Measurements from ENCODE around the gene TIGD6.
"Not testable (repeated sequence)": the region's sequence is repeated elsewhere in the genome, so short reads cannot be mapped to it uniquely, and the experiment has no call there.

The TIGD6 gene

DNA sequence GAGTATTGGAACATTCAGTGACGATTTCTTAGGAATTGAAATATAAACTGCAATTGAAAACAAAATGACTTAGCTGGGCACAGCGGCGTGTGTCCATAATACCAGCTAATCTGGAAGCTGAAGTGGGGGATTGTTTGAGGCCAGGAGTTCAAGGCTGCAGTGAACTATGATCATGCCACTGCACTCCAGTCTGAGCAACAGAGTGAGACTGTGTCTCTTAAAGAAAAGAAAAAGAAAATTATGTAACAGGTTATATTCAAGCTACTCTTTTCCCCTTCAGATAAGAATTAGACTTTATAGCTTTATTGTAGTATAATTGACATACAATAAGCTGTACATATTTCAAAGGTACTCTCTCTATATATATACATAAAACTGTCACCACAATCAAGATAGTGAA lies 33.5 kb downstream of the TIGD6 start:
- DNase-seq: no peak

DNA sequence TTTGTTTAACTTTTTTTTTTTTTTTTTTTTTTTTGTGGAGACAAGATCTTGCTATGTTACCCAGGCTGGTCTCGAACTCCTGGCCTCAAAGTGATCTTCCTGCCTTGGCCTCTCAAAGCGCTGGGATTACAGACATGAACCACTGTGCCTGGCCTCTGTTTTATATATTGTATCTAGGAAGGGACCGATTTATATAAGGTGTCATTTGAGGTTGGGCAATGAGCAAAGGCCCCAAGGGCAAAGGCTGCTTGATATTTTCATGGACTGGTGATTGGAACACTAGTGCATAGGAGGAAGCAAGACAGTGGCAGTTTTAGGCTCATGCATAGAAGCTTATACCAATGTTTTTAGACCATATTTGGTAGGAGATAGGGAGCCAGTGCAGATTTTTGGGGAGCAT lies 36.7 kb downstream of the TIGD6 start:
- DNase-seq: no peak

DNA sequence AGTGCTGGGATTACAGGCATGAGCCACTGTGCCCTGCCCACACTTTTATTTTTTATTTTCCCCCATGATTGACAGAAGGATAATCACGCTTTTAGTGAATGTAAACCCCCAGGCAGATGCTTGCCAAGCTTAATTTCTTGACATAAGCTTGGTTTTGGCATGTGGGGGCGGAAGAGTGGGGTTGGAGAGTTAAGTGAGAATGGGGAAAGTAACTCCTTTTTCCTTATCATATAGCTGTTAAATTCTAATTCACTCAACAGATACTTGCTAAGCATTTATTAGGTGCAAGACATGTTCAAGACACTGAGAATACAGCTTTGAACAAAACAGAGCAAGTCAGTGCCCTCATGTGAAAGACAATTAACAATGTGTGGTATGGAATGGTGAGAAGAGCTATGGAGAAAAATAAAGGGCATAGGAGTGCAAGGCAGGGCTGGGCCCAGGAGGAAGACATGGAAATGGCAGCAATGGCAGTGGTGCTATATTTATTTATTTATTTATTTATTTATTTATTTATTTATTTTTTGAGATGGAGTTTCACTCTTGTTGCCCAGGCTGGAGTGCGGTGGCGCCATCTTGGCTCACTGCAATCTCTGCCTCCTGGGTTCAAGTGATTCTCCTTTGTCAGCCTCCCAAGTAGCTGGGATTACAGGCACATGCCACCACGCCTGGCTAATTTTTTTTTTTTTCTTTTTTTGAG lies 37.7 kb downstream of the TIGD6 start:
- DNase-seq: no peak

DNA sequence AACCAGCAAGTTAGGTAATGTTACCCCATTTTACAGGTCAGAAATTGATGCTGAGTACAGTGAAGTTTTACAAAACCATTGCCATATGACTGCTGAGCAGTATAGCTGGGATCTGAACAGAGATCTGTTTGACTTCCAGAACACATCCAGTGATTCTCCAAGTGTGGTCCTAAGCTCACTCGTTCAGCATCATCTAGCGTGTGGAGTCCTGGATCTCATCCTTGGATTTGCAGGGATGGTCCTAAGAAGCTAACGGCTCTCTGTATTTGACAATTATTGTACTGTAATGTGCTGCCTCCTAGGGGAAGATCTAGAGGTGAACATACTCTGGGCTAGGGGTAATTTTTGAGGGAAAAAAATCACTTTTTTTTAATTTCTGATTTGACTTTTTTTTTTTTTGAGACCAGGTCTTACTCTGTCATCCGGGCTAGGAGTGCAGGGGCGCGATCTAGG lies 38.5 kb downstream of the TIGD6 start:
- DNase-seq: no peak

DNA sequence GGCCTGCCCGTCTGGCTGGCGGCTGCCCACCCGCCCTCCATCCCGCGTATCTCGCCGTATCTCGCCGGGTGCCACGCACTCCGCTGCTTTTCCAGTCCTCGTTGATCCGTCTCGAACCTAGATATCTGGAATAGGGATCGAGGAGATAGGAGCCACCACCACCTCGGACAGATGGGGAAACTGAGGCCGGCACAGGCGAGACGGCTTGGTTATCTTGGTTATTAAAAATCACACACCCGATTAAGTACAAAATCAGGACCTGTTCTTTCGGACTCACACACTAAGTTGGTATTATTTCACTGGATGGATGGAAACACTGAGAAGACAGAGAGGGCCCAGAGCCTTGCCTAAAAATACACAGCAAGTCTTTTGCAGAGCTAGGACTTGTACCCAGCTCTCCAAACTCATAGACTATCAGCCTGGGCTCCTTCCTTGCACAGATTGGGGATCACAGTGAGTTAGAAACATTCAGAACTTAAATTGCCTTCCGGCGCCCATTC lies 39.2 kb downstream of the TIGD6 start:
- DNase-seq: no peak

DNA sequence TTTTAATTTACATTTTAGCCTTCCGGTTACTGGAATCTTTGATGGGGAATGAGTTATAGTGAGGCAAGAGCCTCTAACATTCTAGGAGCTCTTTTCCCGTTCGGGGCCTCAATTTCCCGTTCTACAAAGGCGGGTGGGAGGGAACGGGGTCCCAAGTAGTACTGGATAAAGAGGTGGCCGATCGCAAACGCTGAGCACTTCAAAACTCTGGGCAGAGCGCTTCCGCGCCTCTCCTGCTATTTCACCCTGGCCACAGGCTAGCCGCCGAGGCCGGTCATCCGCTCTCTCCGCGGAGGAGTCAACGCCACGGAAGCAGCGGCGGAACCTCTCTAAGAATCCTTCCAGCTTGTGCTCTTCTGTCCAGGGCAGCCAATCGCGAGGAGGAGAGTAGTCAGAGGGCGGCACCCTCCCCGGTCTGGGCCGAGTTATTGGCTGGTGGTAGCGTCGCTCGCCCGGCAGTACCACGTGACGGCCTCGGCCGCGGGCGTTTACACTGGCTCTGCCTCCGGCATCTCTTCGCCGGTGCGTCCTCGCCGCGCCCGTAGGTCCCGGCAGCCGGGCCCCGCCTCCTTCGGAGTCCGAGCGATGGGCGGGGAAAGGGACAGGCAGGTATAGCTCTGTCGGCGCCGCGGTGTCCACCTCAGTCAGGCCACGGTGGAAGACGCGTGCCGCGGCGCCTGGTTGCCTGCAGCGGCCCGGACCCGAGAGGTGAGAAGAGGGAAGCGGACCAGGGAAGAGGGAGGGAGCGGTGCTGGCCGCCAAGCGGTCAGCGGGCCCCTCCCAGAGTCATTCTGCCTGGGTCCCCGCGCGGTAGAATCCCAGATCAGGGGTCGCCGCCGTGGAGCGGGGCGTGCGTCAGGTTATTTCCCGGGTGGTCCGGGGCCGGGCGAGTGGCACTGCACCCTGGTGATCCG lies 39.9 kb downstream of the TIGD6 start, which contains the start of gene SLC26A2:
Gene SLC26A2 (plus strand): TSS at position 487 of the 914 bp plus-strand sequence. CDS start 16,895 bp downstream, outside the sequence.
- DNase-seq: peak; percentile 88

DNA sequence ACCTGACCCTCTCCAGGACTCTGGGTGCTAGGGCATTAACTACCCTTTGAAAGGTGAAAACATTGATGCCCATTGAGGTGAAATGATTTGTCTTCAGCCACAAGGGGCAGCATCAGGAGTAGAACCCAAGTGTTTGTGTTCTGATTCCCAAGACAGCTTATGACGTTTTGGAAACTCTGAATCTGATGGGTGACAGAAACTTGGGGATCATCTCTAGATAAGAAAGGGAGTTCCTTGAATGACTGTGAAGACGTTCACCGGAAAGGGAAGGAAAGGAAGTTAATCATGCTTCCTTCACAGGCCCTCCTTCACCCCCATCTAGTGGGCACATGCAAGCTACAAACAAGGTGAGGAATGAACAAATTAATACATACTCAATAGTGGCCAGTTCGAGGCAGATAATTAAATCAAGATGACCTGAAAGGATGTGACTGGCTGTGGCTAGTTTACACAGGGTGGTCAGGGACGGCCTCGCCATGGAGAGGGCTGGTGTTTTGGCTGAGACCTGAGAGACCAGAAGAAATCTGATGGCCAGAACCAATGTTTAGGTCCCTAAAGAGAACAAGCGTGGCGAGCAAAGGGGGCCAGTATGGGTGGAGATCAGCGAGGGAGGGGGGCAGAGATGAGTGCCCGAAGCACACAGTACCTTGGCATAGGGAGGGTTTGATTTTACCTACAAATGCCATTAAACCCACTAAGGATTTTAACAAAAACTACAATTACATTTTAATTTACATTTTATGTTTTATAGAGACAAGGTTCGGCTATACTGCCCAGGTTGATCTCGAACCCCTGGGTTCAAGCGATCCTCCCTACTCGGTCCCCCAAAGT lies 40.8 kb downstream of the TIGD6 start:
- peak; percentile 43 for DNase-seq

DNA sequence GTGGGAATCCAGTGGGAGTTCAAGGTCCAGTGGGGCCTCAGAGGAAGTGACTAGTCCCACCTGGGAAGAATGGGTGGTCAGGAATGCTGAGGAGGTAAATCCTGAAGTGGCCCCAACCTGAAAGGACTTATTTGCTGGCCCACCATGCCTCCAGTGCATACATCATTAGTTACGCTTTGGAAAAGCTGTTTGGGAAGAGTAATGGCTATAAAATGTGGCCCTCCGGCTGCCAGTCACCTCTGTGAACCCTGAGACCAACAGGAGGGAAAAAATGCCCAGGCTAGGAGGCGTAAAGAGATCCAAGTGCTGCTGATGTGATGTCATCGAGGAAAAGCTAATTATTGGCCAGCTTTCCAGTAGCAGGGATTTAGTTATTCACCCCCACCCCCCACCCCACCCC lies 42.6 kb downstream of the TIGD6 start:
- no peak for DNase-seq

DNA sequence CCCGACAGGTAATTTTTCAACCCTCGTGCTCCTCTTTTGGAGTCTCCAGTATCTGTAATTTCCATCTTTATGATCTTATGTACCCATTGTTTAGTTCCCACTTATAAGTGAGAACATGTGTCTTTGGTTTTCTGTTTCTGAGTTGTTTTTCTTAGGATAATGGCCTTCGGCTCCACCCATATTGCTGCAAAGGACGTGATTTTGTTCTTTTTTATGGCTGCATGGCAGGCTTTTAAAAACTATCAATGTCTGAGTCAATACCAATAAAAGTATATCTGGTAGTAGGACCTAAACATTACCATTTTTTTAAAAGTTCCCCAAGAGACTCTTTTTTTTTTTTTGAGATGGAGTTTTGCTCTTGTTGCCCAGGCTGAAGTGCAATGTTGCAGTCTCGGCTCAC lies 43.8 kb downstream of the TIGD6 start:
- DNase-seq: no peak

DNA sequence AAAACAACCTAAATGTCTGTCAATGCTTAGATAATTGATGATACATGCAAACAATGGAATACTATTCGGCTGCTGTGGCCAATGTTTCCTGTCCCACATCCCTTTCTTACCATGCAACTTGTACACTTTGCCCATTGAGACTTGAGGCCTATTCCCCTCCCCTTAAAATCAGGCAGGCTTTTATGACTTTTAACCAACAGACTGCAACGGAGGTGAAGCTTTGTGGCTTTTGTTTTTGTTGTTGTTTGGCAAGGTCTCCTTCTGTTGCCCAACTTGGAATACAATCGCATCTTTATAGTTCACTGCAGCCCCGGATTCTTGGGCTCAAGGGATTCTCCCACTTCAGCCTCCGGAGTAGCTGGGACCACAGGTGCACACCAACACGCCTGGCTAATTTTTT lies 45.7 kb downstream of the TIGD6 start:
- no peak for DNase-seq

DNA sequence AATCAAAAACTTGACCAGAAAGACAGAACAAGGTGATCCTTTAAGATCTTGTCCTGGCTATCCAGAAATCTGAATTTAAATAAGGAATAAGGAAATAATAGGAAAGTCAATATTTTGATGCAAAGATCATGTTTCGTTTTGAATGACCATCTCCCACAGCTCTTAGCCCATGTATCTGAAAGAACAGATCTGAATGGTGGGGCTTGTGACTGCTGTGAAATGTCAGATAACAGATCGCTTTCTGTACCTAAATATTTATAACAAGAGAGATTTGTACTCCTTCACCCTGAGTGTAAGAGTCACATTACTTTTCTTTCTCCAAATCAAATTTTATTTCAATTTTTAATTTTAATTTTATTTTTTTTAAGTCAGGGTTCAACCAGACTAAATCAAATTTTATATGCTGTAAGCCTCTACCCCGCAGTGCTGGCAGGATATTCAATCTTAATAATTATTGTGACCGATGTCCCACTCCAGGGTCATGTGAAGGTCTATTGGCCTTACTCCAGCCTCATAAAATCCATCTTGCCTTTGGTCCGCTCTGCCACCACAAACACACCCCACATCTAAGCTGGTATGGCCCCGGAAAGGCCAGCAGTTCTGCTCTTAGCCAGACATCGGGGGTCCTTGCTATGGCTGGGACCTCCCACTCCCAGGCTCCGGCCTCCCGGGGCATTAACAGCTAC lies 46.9 kb downstream of the TIGD6 start:
- DNase-seq: no peak

DNA sequence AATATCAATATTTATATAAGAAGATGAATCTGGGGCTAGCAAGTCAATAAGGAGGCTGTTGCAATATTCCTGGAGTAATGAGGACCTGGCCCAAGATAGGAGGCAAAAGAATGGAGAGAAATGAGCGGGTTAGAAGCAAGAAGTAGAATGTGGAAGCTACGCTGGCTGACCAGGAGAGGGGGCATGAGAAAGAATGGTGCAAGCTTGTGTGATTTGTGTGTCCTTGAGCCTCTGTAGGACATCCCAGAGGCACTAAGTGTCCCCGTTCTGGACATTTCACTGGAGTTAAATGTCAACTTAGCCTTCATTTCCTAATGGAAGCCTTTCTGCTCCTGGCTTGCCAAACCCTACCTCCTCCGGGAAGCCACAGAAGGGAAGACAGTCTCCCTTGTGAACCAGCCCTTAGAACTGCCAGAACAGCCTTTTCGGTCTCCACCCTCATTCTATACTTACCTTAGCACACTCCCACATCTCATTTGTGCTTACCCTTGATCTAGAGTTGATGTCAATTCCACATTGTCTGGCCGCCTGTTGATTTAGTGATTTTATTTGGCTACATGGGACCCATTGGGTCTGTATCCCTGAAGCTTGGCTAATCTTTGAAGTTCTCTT lies 49.2 kb downstream of the TIGD6 start:
- DNase-seq: no peak

DNA sequence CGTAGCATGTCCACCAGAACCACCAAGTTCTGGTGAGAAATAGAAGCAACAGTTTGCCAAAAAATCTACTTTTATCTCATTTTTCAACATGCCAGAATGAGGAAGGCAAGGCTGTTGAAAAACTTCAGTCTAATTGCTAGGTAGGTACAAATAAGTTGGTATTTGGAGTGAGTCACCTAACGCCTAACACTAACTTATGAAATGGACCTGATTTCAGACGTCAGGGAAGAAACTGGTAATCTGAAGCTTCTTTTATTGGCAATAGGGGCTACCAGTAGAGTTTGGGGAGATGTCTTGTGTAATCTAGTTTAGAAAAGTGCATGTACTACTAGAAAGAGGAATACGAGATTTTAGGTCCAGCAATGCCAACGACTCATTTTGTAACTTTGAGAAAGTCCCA lies 51.5 kb downstream of the TIGD6 start:
- DNase-seq: no peak

DNA sequence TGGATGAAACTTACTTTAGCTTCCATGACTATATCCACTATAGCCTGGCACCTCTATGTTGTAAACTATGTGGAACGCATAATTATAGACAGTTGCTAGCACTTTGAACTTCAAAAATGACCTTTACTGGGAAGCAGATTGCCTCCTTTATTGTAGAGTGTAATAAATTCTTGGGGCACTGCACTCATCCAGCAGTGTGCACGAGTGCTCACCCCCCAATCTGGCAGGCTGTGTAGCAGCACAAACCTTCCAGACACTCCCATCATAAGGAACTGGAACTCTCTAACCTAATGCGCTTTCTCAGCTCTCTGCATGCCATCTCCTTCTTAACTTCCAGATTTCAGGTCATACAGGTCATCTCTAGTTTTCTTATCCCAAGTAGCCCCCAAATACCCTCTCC lies 54.3 kb downstream of the TIGD6 start:
- DNase-seq: no peak

DNA sequence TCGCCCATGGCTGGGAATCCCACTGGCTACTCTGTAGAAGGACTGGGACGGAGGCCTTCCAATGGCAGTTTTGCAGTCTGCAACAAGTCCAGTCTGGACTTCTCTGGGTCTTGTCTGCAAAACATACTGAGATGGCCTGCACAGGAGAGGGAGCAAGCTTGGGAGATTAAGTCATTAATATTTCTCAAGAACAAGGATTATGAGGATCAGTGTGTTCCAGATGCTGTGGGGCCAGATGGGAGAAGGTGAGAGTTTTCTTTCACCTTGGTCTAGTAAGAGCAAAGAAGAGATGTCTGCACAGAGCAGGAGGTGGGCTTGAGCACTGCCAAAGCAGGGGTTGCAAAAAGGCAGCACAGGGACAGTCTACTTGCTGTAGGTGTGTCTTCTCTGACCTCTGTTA lies 55.8 kb downstream of the TIGD6 start, which contains the start of gene PDE6A:
Gene PDE6A (minus strand): TSS at position 128 of the 400 bp plus-strand sequence. CDS start 120 bp downstream, at position 8.
- DNase-seq: no peak

DNA sequence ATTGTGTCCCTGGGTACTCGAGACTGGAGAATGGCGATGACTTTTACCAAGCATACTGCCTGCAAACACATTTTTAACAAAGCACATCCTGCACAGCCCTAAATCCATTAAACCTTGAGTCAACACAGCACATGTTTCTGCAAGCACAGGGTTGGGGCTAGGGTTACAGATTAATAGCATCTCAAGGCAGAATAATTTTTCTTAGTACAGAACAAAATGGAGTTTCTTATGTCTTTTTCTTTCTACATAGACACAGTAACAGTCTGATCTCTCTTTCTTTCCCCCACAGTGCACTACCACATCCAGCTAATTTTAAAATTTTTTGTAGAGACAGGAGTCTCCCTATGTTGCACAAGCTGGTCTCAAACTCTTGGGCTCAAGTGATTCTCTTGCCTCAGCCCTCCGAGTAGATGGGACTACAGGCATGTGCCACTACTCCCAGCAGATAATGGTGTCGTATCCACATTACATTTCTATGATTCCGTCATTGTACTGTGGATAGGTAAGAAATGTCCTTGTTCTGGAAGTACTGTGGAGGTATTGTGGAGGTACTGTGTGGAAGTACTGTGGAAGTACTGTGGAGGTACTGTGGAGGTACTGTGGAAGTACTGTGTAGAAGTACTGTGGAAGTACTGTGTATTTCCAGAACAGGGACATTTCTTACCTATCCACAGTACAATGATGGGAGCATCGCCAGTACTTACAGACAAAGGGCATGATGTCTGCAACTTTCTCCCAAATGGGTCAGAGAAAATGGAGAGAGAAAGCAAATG lies 57.1 kb downstream of the TIGD6 start:
- not testable (repeated sequence) for DNase-seq

All from activated T-cell treated with anti-CD3 and anti-CD28 coated beads for 4 hours (primary cell).